Dermis lymphatic vessel endothelial cell (primary cell): ENCODE data around the gene HBA2. TPM values are rescaled to one million over a fixed set of nuclear protein-coding genes. Genes with fewer than 3 reads are reported as not detected.

Experiments used
- total RNA-seq: library from RNA; depleted of rRNA; stranded (reverse); fragments of >200 nt; gene quantifications from 2 replicates; pipeline ENCODE4 v1.2.1, GENCODE V29; 2014

The HBA2 gene
- total RNA-seq, result not detected in 2 replicates

DNA sequence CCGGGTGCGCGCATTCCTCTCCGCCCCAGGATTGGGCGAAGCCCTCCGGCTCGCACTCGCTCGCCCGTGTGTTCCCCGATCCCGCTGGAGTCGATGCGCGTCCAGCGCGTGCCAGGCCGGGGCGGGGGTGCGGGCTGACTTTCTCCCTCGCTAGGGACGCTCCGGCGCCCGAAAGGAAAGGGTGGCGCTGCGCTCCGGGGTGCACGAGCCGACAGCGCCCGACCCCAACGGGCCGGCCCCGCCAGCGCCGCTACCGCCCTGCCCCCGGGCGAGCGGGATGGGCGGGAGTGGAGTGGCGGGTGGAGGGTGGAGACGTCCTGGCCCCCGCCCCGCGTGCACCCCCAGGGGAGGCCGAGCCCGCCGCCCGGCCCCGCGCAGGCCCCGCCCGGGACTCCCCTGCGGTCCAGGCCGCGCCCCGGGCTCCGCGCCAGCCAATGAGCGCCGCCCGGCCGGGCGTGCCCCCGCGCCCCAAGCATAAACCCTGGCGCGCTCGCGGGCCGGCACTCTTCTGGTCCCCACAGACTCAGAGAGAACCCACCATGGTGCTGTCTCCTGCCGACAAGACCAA is at the start of gene HBA2:
Gene HBA2, plus strand, starts transcription at position 503 of the 568 bp plus-strand sequence. Its CDS starts 37 bp downstream, at position 540.

DNA sequence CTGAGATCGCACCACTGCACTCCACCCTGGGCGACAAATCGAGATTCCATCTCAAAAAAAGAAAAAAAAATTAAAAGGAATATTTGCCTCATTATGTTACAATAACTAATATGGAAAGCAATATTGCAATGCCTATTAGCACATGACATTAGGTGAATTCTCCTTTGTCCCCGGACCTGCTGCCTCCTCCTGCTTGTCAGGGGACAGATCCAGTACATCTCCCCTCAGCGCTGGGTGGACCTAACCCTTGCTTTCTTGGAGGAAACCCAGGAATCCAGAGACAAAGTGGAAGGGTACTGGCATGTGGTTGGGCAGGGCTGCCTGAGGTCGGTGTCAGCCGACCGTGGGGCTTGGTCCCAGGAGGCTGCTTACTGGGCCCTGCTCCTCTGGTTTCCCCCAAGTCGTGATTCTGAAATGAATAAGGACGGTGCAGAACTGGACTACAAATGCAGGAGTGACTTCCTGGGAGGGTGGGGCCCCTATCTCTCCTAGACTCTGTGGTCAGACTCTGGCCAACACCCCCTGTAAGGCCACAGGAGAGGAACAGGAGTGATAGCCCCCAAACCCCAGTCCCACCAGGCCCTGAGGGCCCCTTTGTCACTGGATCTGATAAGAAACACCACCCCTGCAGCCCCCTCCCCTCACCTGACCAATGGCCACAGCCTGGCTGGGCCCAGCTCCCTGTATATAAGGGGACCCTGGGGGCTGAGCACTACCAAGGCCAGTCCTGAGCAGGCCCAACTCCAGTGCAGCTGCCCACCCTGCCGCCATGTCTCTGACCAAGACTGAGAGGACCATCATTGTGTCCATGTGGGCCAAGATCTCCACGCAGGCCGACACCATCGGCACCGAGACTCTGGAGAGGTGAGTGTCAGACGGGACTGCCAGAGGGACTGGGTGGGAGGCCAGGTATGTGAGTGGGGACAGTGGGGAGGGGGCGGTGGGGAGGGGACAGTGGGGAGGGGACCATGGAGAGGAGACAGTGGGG is 20.2 kb upstream of the HBA2 start, which contains the start of gene HBZ:
Gene HBZ, plus strand, starts transcription at position 504 of the 988 bp plus-strand sequence. Its CDS starts 266 bp downstream, at position 770.

GRCh38 chr16:165539-166374 is 6.9 kb upstream of the HBA2 start, which contains the start of gene HBM:
HBM (plus strand) TSS chr16:165978; CDS start chr16:165998, 20 bp downstream.

GRCh38 chr16:176477-177382 is 4.1 kb downstream of the HBA2 start, which contains the start of gene HBA1:
HBA1 (plus strand) TSS chr16:176680; CDS start chr16:176717, 37 bp downstream.

GRCh38 chr16:180101-180675 is 7.5 kb downstream of the HBA2 start, which contains the start of gene HBQ1:
HBQ1 (plus strand) TSS chr16:180459; CDS start chr16:180487, 28 bp downstream.

Other genes with a start within 250 kb of the HBA2 start
- gene POLR3K, start 119.3 kb upstream of the HBA2 start, total RNA-seq, result 4.0 and 4.8 TPM in 2 replicates
- gene SNRNP25, start 119.0 kb upstream of the HBA2 start, total RNA-seq, result 14.0 and 17.5 TPM in 2 replicates
- 9.8 and 17.0 TPM in 2 replicates for gene RHBDF1, start 100.2 kb upstream of the HBA2 start, total RNA-seq
- 181 and 206 TPM in 2 replicates for gene MPG, start 94.7 kb upstream of the HBA2 start, total RNA-seq
- 2.8 and 4.0 TPM in 2 replicates for gene NPRL3, start 34.2 kb upstream of the HBA2 start, total RNA-seq
- not detected in 2 replicates for gene HBZ, start 20.2 kb upstream of the HBA2 start, total RNA-seq
- gene HBM, start 6.9 kb upstream of the HBA2 start, total RNA-seq, result not detected in 2 replicates
- gene HBA1, start 3.8 kb downstream of the HBA2 start, total RNA-seq, result not detected in 2 replicates
- 0.17 and 0.33 TPM in 2 replicates for gene HBQ1, start 7.6 kb downstream of the HBA2 start, total RNA-seq
- 21.2 and 36.2 TPM in 2 replicates for gene LUC7L, start 56.6 kb downstream of the HBA2 start, total RNA-seq
- 35.3 and 41.0 TPM in 2 replicates for gene FAM234A, start 61.9 kb downstream of the HBA2 start, total RNA-seq
- gene RGS11, start 103.1 kb downstream of the HBA2 start, total RNA-seq, result under 0.01 and 0.33 TPM in 2 replicates
- not detected in 2 replicates for gene ARHGDIG, start 107.7 kb downstream of the HBA2 start, total RNA-seq
- gene PDIA2, start 110.3 kb downstream of the HBA2 start, total RNA-seq, result 0.09 and 0.11 TPM in 2 replicates
- 16.1 and 18.0 TPM in 2 replicates for gene AXIN1, start 179.8 kb downstream of the HBA2 start, total RNA-seq
- gene MRPL28, start 197.7 kb downstream of the HBA2 start, total RNA-seq, result 55.8 and 65.9 TPM in 2 replicates
- 62.1 and 67.1 TPM in 2 replicates for gene PGAP6, start 209.1 kb downstream of the HBA2 start, total RNA-seq
- gene NME4, start 224.3 kb downstream of the HBA2 start, total RNA-seq, result 31.6 and 32.1 TPM in 2 replicates
- gene DECR2, start 229.0 kb downstream of the HBA2 start, total RNA-seq, result 10.2 and 13.8 TPM in 2 replicates